Gastrocnemius medialis (tissue), 4 donors: ENCODE results near the gene CMC2. TPM values are rescaled to one million over a fixed set of nuclear protein-coding genes. Genes with fewer than 3 reads are reported as not detected.

Experiments used
- ATAC-seq, 2 donors: fragments of 150-250 bp; one replicate each; pipeline ENCODE4 v1.9.1; 2016
- DNase-seq, 2 donors: peaks; one replicate each; pipeline ENCODE4 v3.0.0-alpha.2; 2019
- H3K27ac ChIP-seq, 4 donors: fragments of 200-600 bp; sonication (generic); 1 replicate in 1 of 4; 2 replicates in 3 of 4; pipeline ENCODE4 v1.5.1; 2016 to 2018; ENCODE audit warnings: mild to moderate bottlenecking in 2 of 4, moderate library complexity in 1 of 4
- H3K27me3 ChIP-seq, 3 donors: fragments of 200-600 bp; sonication (generic) in 2 of 3; 1 replicate in 1 of 3; 2 replicates in 2 of 3; pipeline versions ENCODE4 v1.5.1 to v1.6.0; 2016 to 2019; ENCODE audit warnings: mild to moderate bottlenecking in 1 of 3, moderate library complexity in 1 of 3
- H3K36me3 ChIP-seq, 2 donors: fragments of 200-600 bp; sonication (generic) in 1 of 2; one replicate each; pipeline ENCODE4 v1.5.1; 2017 to 2018
- H3K4me1 ChIP-seq, 2 donors: fragments of 200-600 bp; sonication (generic) in 1 of 2; one replicate each; pipeline ENCODE4 v1.5.1; 2016 to 2017; ENCODE audit warnings: mild to moderate bottlenecking in 2 of 2
- H3K4me3 ChIP-seq, 4 donors: fragments of 200-600 bp; sonication (generic) in 3 of 4; 1 replicate in 1 of 4; 2 replicates in 3 of 4; pipeline ENCODE4 v1.5.1; 2016 to 2019; ENCODE audit warnings: mild to moderate bottlenecking in 2 of 4
- H3K9me3 ChIP-seq, 3 donors: fragments of 200-600 bp; sonication (generic) in 2 of 3; 1 replicate in 1 of 3; 2 replicates in 2 of 3; pipeline ENCODE4 v1.5.1; 2016 to 2019
- CTCF ChIP-seq, 5 experiments: fragments of 450-650 bp in 3 of 5; fragments of 200-600 bp in 2 of 5; sonication (generic) in 2 of 5; IDR thresholded peaks in 4 of 5; conservative IDR thresholded peaks in 1 of 5; 1 replicate in 4 of 5; 2 replicates in 1 of 5; pipeline ENCODE4 v1.5.1; 2016 to 2019; ENCODE audit warnings: antibody characterized with exemption in 5 of 5, mild to moderate bottlenecking in 3 of 5, moderate library complexity in 3 of 5
- POLR2A ChIP-seq, 2 donors: fragments of 450-650 bp; IDR thresholded peaks; one replicate each; pipeline ENCODE4 v1.6.1; 2017; ENCODE audit warnings: antibody characterized with exemption in 2 of 2, mild to moderate bottlenecking in 2 of 2, moderate library complexity in 2 of 2
- in situ Hi-C, 4 donors: fragments of 200-750 bp; cut with MboI; loops; one replicate each; pipeline versions ENCODE4 v1.15.0 to v1.8.0; 2017; ENCODE audit warnings: low sequenced_read_pairs in 4 of 4
- intact Hi-C: fragments of 100-400 bp; cut with DNase I; formaldehyde crosslinking; loops from one replicate; pipeline ENCODE4 v1.15.1; 2023; ENCODE audit warnings: low total_unique reads
- total RNA-seq, 4 donors: library from RNA; depleted of rRNA; stranded (reverse); fragments of >200 nt; gene quantifications; one replicate each; pipeline versions ENCODE4 v1.1.0 to v1.2.3, GENCODE V29; 2016

CMC2 gene
- total RNA-seq, 4 donors from 2014 or later, result 78.8 to 89.1 (median 82.7) TPM

DNA sequence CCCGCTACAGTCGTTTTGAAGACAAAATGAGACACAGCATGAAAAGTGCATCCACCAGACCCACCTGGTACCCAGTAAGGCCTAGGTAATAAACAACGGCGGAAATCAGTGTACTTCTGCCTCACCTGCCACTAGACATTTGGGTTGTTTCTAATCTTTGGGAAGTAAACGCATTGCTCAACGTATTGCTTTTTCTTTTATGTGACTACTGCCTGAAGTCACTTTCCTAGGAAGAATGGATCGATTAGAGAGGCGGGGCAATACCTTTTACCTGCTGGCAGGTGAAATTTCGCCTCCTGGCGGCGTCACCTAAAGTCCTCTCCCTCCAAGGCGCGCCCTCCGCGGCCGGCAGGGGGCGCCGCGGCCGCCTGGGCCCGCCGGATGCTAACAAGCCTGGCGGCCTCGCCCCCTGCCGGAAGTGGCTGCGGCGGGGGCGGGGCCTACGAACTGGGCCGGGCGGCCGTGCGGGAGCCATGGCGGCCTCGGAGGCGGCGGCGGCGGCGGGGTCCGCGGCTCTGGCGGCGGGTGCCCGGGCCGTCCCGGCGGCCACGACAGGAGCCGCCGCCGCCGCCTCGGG is 28.8 kb upstream of the CMC2 start, which contains the start of gene ATMIN:
Gene ATMIN (plus strand): TSS at position 445 of the 577 bp plus-strand sequence. CDS start 29 bp downstream, at position 474.
- intact Hi-C loops (loop anchor here (1.0 to 10.0 kb wide), 4 partner anchors 28 to 277 kb away; partner anchors contain the start of genes C16orf46 and CENPN), in situ Hi-C loops (loop anchor here in 3 of 4 donors (5.0 to 25.0 kb wide), 3 partner anchors 42 to 702 kb away; partner anchors contain the start of genes C16orf46 (in 1 of the 3) and GAN (in 1 of the 3))
- H3K27ac ChIP-seq, result peak within 1 kb of the TSS; percentile 66 to 78 (median 76)
- no peaks in the 10 kb centered on the region for H3K27me3 ChIP-seq
- H3K36me3 ChIP-seq, result peaks cover 0 to 7% of the 10 kb centered on the region in 2 donors
- peak within 1 kb of the TSS; percentile 59 to 74 (median 72) for H3K4me3 ChIP-seq
- H3K4me1 ChIP-seq, result peaks cover 11 to 21% of the 10 kb centered on the region in 2 donors
- ATAC-seq (peak; percentile 92 to 93), DNase-seq (peak; percentile 58 to 75)
- TF ChIP-seq POLR2A (IDR thresholded peaks at IDR 0.05) (peak; percentile 56 to 70), CTCF (IDR thresholded peaks at IDR 0.05 in 4 of 5, conservative IDR thresholded peaks at IDR 0.05 in 1 of 5) (peak; percentile 90 to 99 (median 98))
- H3K9me3 ChIP-seq, result no peaks in the 10 kb centered on the region

DNA sequence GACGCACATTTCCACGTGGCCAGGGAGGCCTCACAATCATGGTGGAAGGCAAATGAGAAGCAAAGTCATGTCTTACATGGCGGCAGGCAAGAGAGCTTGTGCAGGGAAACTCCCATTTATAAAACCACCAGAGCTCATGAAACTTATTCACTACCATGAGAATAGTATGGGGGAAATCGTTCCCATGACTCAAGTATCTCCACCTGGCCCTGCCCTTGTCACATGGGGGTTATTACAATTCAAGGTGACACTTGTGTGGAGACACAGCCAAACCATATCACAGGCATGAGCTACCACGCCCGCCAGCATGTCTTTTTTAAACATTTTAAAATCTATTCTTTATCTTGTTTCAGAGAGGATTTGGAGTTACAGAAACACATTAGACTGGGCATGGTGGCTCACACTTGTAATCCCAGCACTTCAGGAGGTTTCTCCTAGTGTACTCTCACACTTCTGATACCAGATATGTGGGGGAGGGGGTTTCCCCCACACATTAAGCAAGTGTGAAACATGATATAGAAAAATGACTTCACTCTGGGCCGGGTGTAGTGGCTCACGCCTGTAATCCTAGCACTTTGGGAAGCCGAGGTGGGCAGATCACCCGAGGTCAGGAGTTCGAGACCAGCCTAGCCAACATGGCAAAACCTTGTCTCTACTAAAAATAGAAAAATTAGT is 23.4 kb upstream of the CMC2 start:
- Histone ChIP-seq H3K27me3 (no peaks in the 10 kb centered on the region), H3K4me1 (no peaks in the 10 kb centered on the region), H3K4me3 (no peak overlapping the region), H3K27ac (no peak overlapping the region), H3K9me3 (no peaks in the 10 kb centered on the region), H3K36me3 (no peaks in the 10 kb centered on the region)
- TF ChIP-seq CTCF (IDR thresholded peaks at IDR 0.05 in 4 of 5, conservative IDR thresholded peaks at IDR 0.05 in 1 of 5) (no peak), POLR2A (IDR thresholded peaks at IDR 0.05) (no peak)
- in situ Hi-C loops (loop anchor here in 2 of 4 donors (25.0 kb wide), 2 partner anchors 282 to 707 kb away; partner anchors contain the start of gene GAN (in 1 of the 2)), intact Hi-C loops (loop anchor here (10.0 kb wide), 1 partner anchor 175 kb away; no protein-coding TSS in a partner anchor)
- no peak for DNase-seq
- ATAC-seq, result no peak

GRCh38 chr16:81026429-81026828 is 19.7 kb upstream of the CMC2 start:
- Histone ChIP-seq H3K27ac (no peak overlapping the region), H3K27me3 (no peaks in the 10 kb centered on the region), H3K9me3 (no peaks in the 10 kb centered on the region), H3K4me3 (no peak overlapping the region), H3K36me3 (peaks cover 0 to 6% of the 10 kb centered on the region in 2 donors), H3K4me1 (no peaks in the 10 kb centered on the region)
- in situ Hi-C loops (loop anchor here in 2 of 4 donors (25.0 kb wide), 2 partner anchors 286 to 711 kb away; partner anchors contain the start of gene GAN (in 1 of the 2)), intact Hi-C loops (no loop called here)
- DNase-seq, result no peak
- no peak for ATAC-seq
- TF ChIP-seq CTCF (IDR thresholded peaks at IDR 0.05 in 4 of 5, conservative IDR thresholded peaks at IDR 0.05 in 1 of 5), result no peak

- Histone ChIP-seq H3K4me1 (no peaks in the 10 kb centered on the region), H3K27me3 (no peaks in the 10 kb centered on the region), H3K27ac (no peak overlapping the region), H3K4me3 (no peak overlapping the region), H3K36me3 (peaks cover 0 to 48% of the 10 kb centered on the region in 2 donors), H3K9me3 (no peaks in the 10 kb centered on the region)
- in situ Hi-C loops (no loop called here), intact Hi-C loops (no loop called here)
- no peak for TF ChIP-seq POLR2A (IDR thresholded peaks at IDR 0.05)
- DNase-seq, result no peak
- no peak for ATAC-seq
Measured at GRCh38 chr16:81018496-81018895, 11.8 kb upstream of the CMC2 start.

DNA sequence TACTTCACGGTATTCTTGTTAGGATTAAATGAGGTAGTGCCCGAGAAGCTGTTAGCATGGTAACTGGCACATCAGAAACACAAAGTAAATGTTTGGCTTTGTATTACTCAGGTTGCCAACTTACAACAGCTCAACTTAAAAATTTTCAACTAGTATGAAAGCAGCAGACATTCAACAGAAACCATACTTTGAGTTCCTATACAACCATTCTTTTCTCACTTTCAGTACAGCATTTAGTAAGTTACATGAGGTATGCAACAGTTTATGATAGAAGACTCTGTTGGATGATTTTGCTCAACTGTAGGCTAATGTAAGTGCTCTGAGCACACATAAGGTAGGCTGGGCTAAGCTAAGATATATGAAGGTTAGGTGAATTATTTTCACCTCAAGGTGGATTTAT is 8.0 kb upstream of the CMC2 start:
- Histone ChIP-seq H3K9me3 (no peaks in the 10 kb centered on the region), H3K4me1 (no peaks in the 10 kb centered on the region), H3K27ac (no peak overlapping the region), H3K36me3 (peaks cover 0 to 25% of the 10 kb centered on the region in 2 donors), H3K4me3 (no peak overlapping the region), H3K27me3 (no peaks in the 10 kb centered on the region)
- in situ Hi-C loops, result no loop called here
- no peak for ATAC-seq
- no peak for DNase-seq
- TF ChIP-seq POLR2A (IDR thresholded peaks at IDR 0.05) (no peak), CTCF (IDR thresholded peaks at IDR 0.05 in 4 of 5, conservative IDR thresholded peaks at IDR 0.05 in 1 of 5) (no peak)
- intact Hi-C loops, result no loop called here
